CD14-positive monocyte (primary cell): ENCODE measurements around the gene CCL11. TPM values are rescaled to one million over a fixed set of nuclear protein-coding genes. Genes with fewer than 3 reads are reported as not detected.

ENCODE experiments used
- DNase-seq, 3 donors: peaks; one replicate each; pipeline ENCODE4 v3.0.0-alpha.2; 2011 to 2022
- H2AFZ ChIP-seq: 2 replicates; pipeline ENCODE4 v1.6.0; 2012; ENCODE audit warnings: mild to moderate bottlenecking, low read depth, low read length, inconsistent platforms; ENCODE audit not compliant: insufficient read depth, poor library complexity, severe bottlenecking
- H3K27ac ChIP-seq, 2 donors: 1 replicate in 1 of 2; 2 replicates in 1 of 2; pipeline ENCODE4 v1.5.1; 2012 to 2013; ENCODE audit warnings: low read length in 2 of 2, control low read depth in 1 of 2, inconsistent platforms in 1 of 2, low read depth in 1 of 2, mild to moderate bottlenecking in 1 of 2
- H3K27me3 ChIP-seq, 2 donors: one replicate each; pipeline versions ENCODE4 v1.6.0 to v1.6.1; 2011 to 2013; ENCODE audit warnings: low read length in 2 of 2; ENCODE audit not compliant: control insufficient read depth in 2 of 2, insufficient read depth in 2 of 2
- H3K36me3 ChIP-seq, 2 donors: replicated peaks in 1 of 2; 1 replicate in 1 of 2; 2 replicates in 1 of 2; pipeline versions ENCODE4 v1.5.1 to v1.6.1; 2012 to 2013; ENCODE audit warnings: low read length in 2 of 2, control low read depth in 1 of 2, inconsistent platforms in 1 of 2, mild to moderate bottlenecking in 1 of 2; ENCODE audit not compliant: insufficient read depth in 2 of 2, control insufficient read depth in 1 of 2
- H3K4me1 ChIP-seq, 2 donors: 1 replicate in 1 of 2; 2 replicates in 1 of 2; pipeline versions ENCODE4 v1.5.1 to v1.6.1; 2012 to 2013; ENCODE audit warnings: low read length in 2 of 2, control low read depth in 1 of 2, inconsistent platforms in 1 of 2, mild to moderate bottlenecking in 1 of 2, moderate library complexity in 1 of 2; ENCODE audit not compliant: insufficient read depth in 2 of 2, control insufficient read depth in 1 of 2
- H3K4me2 ChIP-seq: replicated peaks from 2 replicates; pipeline ENCODE3; 2012; ENCODE audit warnings: low read length, moderate library complexity, mild to moderate bottlenecking; ENCODE audit not compliant: poor library complexity, severe bottlenecking; ENCODE audit errors: extremely low read depth
- H3K4me3 ChIP-seq, 3 experiments: fragments of 200-600 bp in 1 of 3; sonication (generic) in 1 of 3; replicated peaks in 1 of 3; 1 replicate in 2 of 3; 2 replicates in 1 of 3; pipeline ENCODE4 v1.5.1; 2011 to 2013; ENCODE audit warnings: low read length in 3 of 3, mild to moderate bottlenecking in 3 of 3, control low read depth in 2 of 3, low read depth in 2 of 3, inconsistent platforms in 1 of 3, moderate library complexity in 1 of 3
- H3K79me2 ChIP-seq: 2 replicates; pipeline ENCODE4 v1.6.0; 2012; ENCODE audit warnings: mild to moderate bottlenecking, control low read depth, inconsistent platforms, low read length, moderate library complexity; ENCODE audit not compliant: insufficient read depth
- H3K9ac ChIP-seq: 2 replicates; pipeline ENCODE4 v1.6.0; 2017; ENCODE audit warnings: low read length, mild to moderate bottlenecking; ENCODE audit not compliant: insufficient read depth, poor library complexity, severe bottlenecking
- H3K9me3 ChIP-seq, 2 donors: replicated peaks in 1 of 2; 1 replicate in 1 of 2; 2 replicates in 1 of 2; pipeline versions ENCODE4 v1.5.1 to v1.6.1; 2012 to 2013; ENCODE audit warnings: low read length in 2 of 2, control low read depth in 1 of 2; ENCODE audit not compliant: control insufficient read depth in 1 of 2, insufficient read depth in 1 of 2
- H4K20me1 ChIP-seq: 2 replicates; pipeline ENCODE4 v1.6.0; 2012; ENCODE audit warnings: mild to moderate bottlenecking, low read length, control low read depth, moderate library complexity; ENCODE audit not compliant: insufficient read depth
- H3K27ac Mint-ChIP-seq, 7 donors: one replicate each; pipeline ENCODE4 v1.8.0; 2020; ENCODE audit warnings: mild to moderate bottlenecking in 7 of 7, mixed read lengths in 7 of 7, moderate library complexity in 6 of 7, inconsistent platforms in 2 of 7
- H3K27me3 Mint-ChIP-seq, 3 donors: one replicate each; pipeline ENCODE4 v1.8.0; 2021 to 2022; ENCODE audit warnings: low read depth in 3 of 3, mild to moderate bottlenecking in 3 of 3, mixed read lengths in 3 of 3, moderate library complexity in 3 of 3, inconsistent platforms in 1 of 3
- H3K36me3 Mint-ChIP-seq, 2 donors: one replicate each; pipeline ENCODE4 v1.8.0; 2020; ENCODE audit warnings: mixed read lengths in 2 of 2, inconsistent platforms in 1 of 2, mild to moderate bottlenecking in 1 of 2
- H3K4me1 Mint-ChIP-seq: one replicate; pipeline ENCODE4 v1.8.0; 2020; ENCODE audit warnings: mild to moderate bottlenecking, mixed read lengths
- H3K4me3 Mint-ChIP-seq, 2 donors: one replicate each; pipeline ENCODE4 v1.8.0; 2020; ENCODE audit warnings: mild to moderate bottlenecking in 2 of 2, mixed read lengths in 2 of 2, moderate library complexity in 1 of 2
- H3K9me3 Mint-ChIP-seq, 7 donors: one replicate each; pipeline ENCODE4 v1.8.0; 2020 to 2022; ENCODE audit warnings: mixed read lengths in 7 of 7, mild to moderate bottlenecking in 6 of 7, moderate library complexity in 6 of 7, inconsistent platforms in 2 of 7
- CTCF ChIP-seq: fragments of 200-600 bp; IDR thresholded peaks from one replicate; pipeline ENCODE4 v1.8.0; 2022; ENCODE audit warnings: antibody characterized with exemption, mild to moderate bottlenecking
- WGBS: methylation state at CpG from one replicate; pipeline ENCODE4 v1.1.5; 2013; ENCODE audit warnings: missing lambda C conversion rate; ENCODE audit not compliant: insufficient coverage; 5-methylcytosine and 5-hydroxymethylcytosine counted together
- intact Hi-C, 2 donors: fragments of 100-400 bp; cut with micrococcal nuclease; formaldehyde crosslinking; loops; one replicate each; pipeline versions ENCODE4 v1.15.0 to v1.15.1; 2023
- polyA minus RNA-seq: library from RNA; depleted of rRNA, polyadenylated mRNA; stranded (reverse); fragments of >200 nt; gene quantifications from 2 replicates; pipeline ENCODE4 v1.2.3, GENCODE V29; 2012
- polyA plus RNA-seq, 3 donors: library from polyadenylated mRNA; depleted of rRNA in 1 of 3; unstranded in 2 of 3; stranded (reverse) in 1 of 3; fragments of 300-500 nt in 2 of 3; fragments of >200 nt in 1 of 3; fragmentation: Illumina TruSeq in 2 of 3; gene quantifications; 1 replicate in 2 of 3; 2 replicates in 1 of 3; pipeline ENCODE4 v1.2.3, GENCODE V29; 2012 to 2021
- total RNA-seq, 12 experiments: library from RNA in 1 of 12; stranded (reverse) in 1 of 12; fragments of 120-200 nt in 1 of 12; gene quantifications; one replicate each; pipeline ENCODE4 v1.2.4 and lab custom pipeline; 2013 to 2026; ENCODE audit warnings: mixed read lengths in 6 of 12, inconsistent platforms in 1 of 12

CCL11 gene
- not detected for total RNA-seq (2013)
- polyA plus RNA-seq, result not detected
- not detected in 2 replicates for polyA minus RNA-seq
- total RNA-seq (lab: John Stamatoyannopoulos, UW), result 0 to 0.46 (median 0) reads per million in 11 experiments

- intact Hi-C loops, result no loop called here
- H3K9me3 ChIP-seq, result no peaks in the 10 kb centered on the region
- Mint-ChIP-seq H3K4me1 (no peaks in the 10 kb centered on the region), H3K27ac (no peak within 1 kb of the TSS), H3K36me3 (no peaks in the 10 kb centered on the region), H3K27me3 (peaks cover 8 to 23% (median 9%) of the 10 kb centered on the region in 3 donors), H3K9me3 (peaks cover 0 to 2% (median 0%) of the 10 kb centered on the region in 7 donors), H3K4me3 (no peak within 1 kb of the TSS)
- no peak for DNase-seq
- no peak within 1 kb of the TSS for H3K4me2 ChIP-seq
- no peak within 1 kb of the TSS for H3K9ac ChIP-seq
- no peak within 1 kb of the TSS for H2AFZ ChIP-seq
- H4K20me1 ChIP-seq, result no peaks in the 10 kb centered on the region
- H3K4me1 ChIP-seq, result no peaks in the 10 kb centered on the region
- WGBS, result 96% methylated on average over 4 of the region's 4 CpGs
- H3K79me2 ChIP-seq, result no peaks in the 10 kb centered on the region
- H3K36me3 ChIP-seq, result no peaks in the 10 kb centered on the region
- TF ChIP-seq CTCF, result no peak
- H3K4me3 ChIP-seq, result no peak within 1 kb of the TSS
- no peak within 1 kb of the TSS for H3K27ac ChIP-seq
- peaks cover 0 to 5% of the 10 kb centered on the region in 2 donors for H3K27me3 ChIP-seq
These were observed at the start of gene CCL11 for GRCh38 chr17:34285286-34285792. Gene CCL11, plus strand, starts transcription at chr17:34285742. Its CDS starts 67 bp downstream, at chr17:34285809.

GRCh38 chr17:34236281-34236892 is 49.2 kb upstream of the CCL11 start:
- WGBS, result 17% methylated on average over 6 of the region's 6 CpGs
- Mint-ChIP-seq H3K27me3 (peaks cover 2 to 5% (median 2%) of the 10 kb centered on the region in 3 donors), H3K4me3 (peak overlapping the region in 1 of 2 donors; percentile 59), H3K9me3 (peaks cover 0 to 3% (median 0%) of the 10 kb centered on the region in 7 donors), H3K4me1 (peaks cover 62% of the 10 kb centered on the region), H3K36me3 (no peaks in the 10 kb centered on the region), H3K27ac (peak overlapping the region in 6 of 7 donors; percentile 15 to 89 (median 66))
- H3K4me2 ChIP-seq, result no peak overlapping the region
- intact Hi-C loops, result no loop called here
- DNase-seq, result peak; percentile 56 to 79 (median 78)
- no peak overlapping the region for H3K4me3 ChIP-seq
- H2AFZ ChIP-seq, result no peak overlapping the region
- H3K4me1 ChIP-seq, result peaks cover 71% of the 10 kb centered on the region in 2 donors
- no peaks in the 10 kb centered on the region for H3K36me3 ChIP-seq
- H3K79me2 ChIP-seq, result no peaks in the 10 kb centered on the region
- peak overlapping the region in 1 of 2 donors; percentile 14 for H3K27ac ChIP-seq
- no peak for TF ChIP-seq CTCF
- no peaks in the 10 kb centered on the region for H4K20me1 ChIP-seq
- H3K27me3 ChIP-seq, result no peaks in the 10 kb centered on the region
- H3K9ac ChIP-seq, result no peak overlapping the region
- no peaks in the 10 kb centered on the region for H3K9me3 ChIP-seq
